ENCODE results near the gene PMVK. TPM values are rescaled to one million over a fixed set of nuclear protein-coding genes. Genes with fewer than 3 reads are reported as not detected.

PMVK gene
- total and polyA plus RNA-seq, 2 of the 4 experiments (the other 2 are of a cell fraction): 9.0 to 28.1 TPM

GRCh38 chr1:154910851-154911250 is 25.7 kb downstream of the PMVK start:
- POLR2A ChIA-PET (ENCODE audit: unreplicated experiment): no interaction called here

More at GRCh38 chr1:154910851-154911250, 25.7 kb downstream of the PMVK start:
- Histone ChIP-seq H3K27ac (ENCODE audit: insufficient read depth, low read length) (no peak overlapping the region), H2BK15ac (ENCODE audit: low read depth, low read length) (no peak overlapping the region), H3K4ac (ENCODE audit: low read depth, low read length) (no peak overlapping the region), H2AK9ac (replicated peaks; ENCODE audit: low read depth, low read length, poor library complexity) (no peak overlapping the region), H3K27me3 (ENCODE audit: control insufficient read depth, insufficient read depth, low read length) (peaks cover 33% of the 10 kb centered on the region), H4K20me1 (ENCODE audit: insufficient read depth, low read length) (no peaks in the 10 kb centered on the region), H3K9ac (ENCODE audit: low read depth, low read length) (no peak overlapping the region), H2BK5ac (ENCODE audit: low read depth, low read length, poor library complexity, severe bottlenecking) (no peak overlapping the region), H2AK5ac (ENCODE audit: low read depth, low read length) (no peak overlapping the region), H4K8ac (ENCODE audit: low read depth in 2 of 2, low read length in 2 of 2) (no peak overlapping the region), H3K14ac (replicated peaks; ENCODE audit: low read depth, low read length) (no peak overlapping the region), H3K18ac (ENCODE audit: low read depth, low read length) (no peak overlapping the region), H4K5ac (ENCODE audit: low read depth, low read length) (no peak overlapping the region), H3K56ac (ENCODE audit: extremely low read depth, insufficient read depth, low read length) (no peak overlapping the region), H3K4me3 (ENCODE audit: insufficient read depth, low read depth, low read length) (no peak overlapping the region), H2AFZ (replicated peaks; ENCODE audit: low read length, poor library complexity) (no peak overlapping the region), H3K79me1 (ENCODE audit: low read depth in 1 of 2, low read length in 2 of 2) (no peaks in the 10 kb centered on the region), H3K23ac (ENCODE audit: low read depth, low read length) (no peak overlapping the region), H2BK20ac (ENCODE audit: low read depth, low read length) (no peak overlapping the region), H3K4me1 (ENCODE audit: control insufficient read depth, insufficient read depth, low read length) (no peaks in the 10 kb centered on the region), H3K36me3 (ENCODE audit: control insufficient read depth, insufficient read depth, low read length) (no peaks in the 10 kb centered on the region), H3K9me1 (ENCODE audit: insufficient read depth, low read length) (no peaks in the 10 kb centered on the region), H3K4me2 (ENCODE audit: low read depth, low read length) (no peak overlapping the region), H2BK120ac (ENCODE audit: low read depth, low read length) (no peak overlapping the region), H4K91ac (ENCODE audit: insufficient read depth, low read depth, low read length) (no peak overlapping the region), H3K9me3 (ENCODE audit: control insufficient read depth, insufficient read depth, low read length) (peaks cover 18% of the 10 kb centered on the region)
- intact Hi-C loops (cut with micrococcal nuclease): no loop called here
- in situ Hi-C loops (cut with MboI; ENCODE audit: low sequenced_read_pairs): no loop called here
- BruUV-seq (replicated peaks): no TSS peak
- dilution Hi-C loops (cut with HindIII; ENCODE audit: low sequenced_read_pairs, unreplicated experiment): no loop called here
- no peak for DNase-seq
- CTCF ChIA-PET: interaction anchor here (0.6 kb wide), 1 partner anchor 346 kb away, joined by 3 read pairs; no protein-coding TSS in a partner anchor
- no peak for ATAC-seq (ENCODE audit: low read depth)
- WGBS, 2 experiments (ENCODE audit: extremely low coverage in 2 of 2, insufficient read length in 1 of 2): no CpG with 5 or more reads among the region's 5 CpGs
- TF ChIP-seq POLR2A (IDR thresholded peaks at IDR 0.05; ENCODE audit: low read depth, low read length) (no peak), RCOR1 (IDR thresholded peaks at IDR 0.05; ENCODE audit: insufficient replicate concordance, low read length) (no peak), USF2 (IDR thresholded peaks at IDR 0.05; ENCODE audit: low read depth, low read length) (no peak), FOS (IDR thresholded peaks at IDR 0.05; ENCODE audit: low read depth, low read length) (no peak)

All from IMR-90 (cell line).